OCI-LY7 (cell line): Measurements from ENCODE around the gene CHPT1.

Source experiments
- CTCF ChIP-seq: fragments of 200-600 bp; sonication (generic); conservative IDR thresholded peaks from 2 replicates; pipeline ENCODE4 v1.5.1; 2014; ENCODE audit warnings: mild to moderate bottlenecking, antibody characterized with exemption, low read length, moderate library complexity, mixed read lengths
- EZH2phosphoT487 ChIP-seq: fragments of 200-600 bp; sonication (generic); IDR thresholded peaks from 2 replicates; pipeline ENCODE4 v1.6.1; 2018; ENCODE audit warnings: low read depth, borderline replicate concordance, mild to moderate bottlenecking, mixed run types, antibody characterized with exemption, low read length, moderate library complexity, mixed read lengths

- TF ChIP-seq CTCF = no peak
- TF ChIP-seq EZH2phosphoT487 = no peak
Measured at GRCh38 chr12:101707131-101707782, 9.8 kb downstream of the CHPT1 start.
